Peyer's patch (tissue), 4 donors: Measurements from ENCODE around the gene SGMS1. TPM values are rescaled to one million over a fixed set of nuclear protein-coding genes. Genes with fewer than 3 reads are reported as not detected.

Experiments
- DNase-seq, 3 donors: peaks; one replicate each; pipeline ENCODE4 v3.0.0-alpha.2; 2017 to 2019
- H3K27ac ChIP-seq, 4 donors: fragments of 200-600 bp; sonication (generic); one replicate each; pipeline ENCODE4 v1.5.1; 2016 to 2019
- H3K27me3 ChIP-seq, 2 donors: fragments of 200-600 bp; sonication (generic); one replicate each; pipeline ENCODE4 v1.5.1; 2019
- H3K36me3 ChIP-seq, 3 donors: fragments of 200-600 bp; sonication (generic); one replicate each; pipeline ENCODE4 v1.5.1; 2016 to 2019
- H3K4me1 ChIP-seq, 4 donors: fragments of 200-600 bp; sonication (generic); one replicate each; pipeline ENCODE4 v1.5.1; 2016 to 2019
- H3K4me3 ChIP-seq, 4 donors: fragments of 200-600 bp; sonication (generic); 1 replicate in 3 of 4; 2 replicates in 1 of 4; pipeline ENCODE4 v1.5.1; 2016 to 2019; ENCODE audit warnings: mild to moderate bottlenecking in 1 of 4
- H3K9me3 ChIP-seq, 4 donors: fragments of 200-600 bp; sonication (generic); one replicate each; pipeline ENCODE4 v1.5.1; 2016 to 2019; ENCODE audit warnings: mild to moderate bottlenecking in 1 of 4
- CTCF ChIP-seq, 6 experiments: fragments of 450-650 bp in 4 of 6; fragments of 200-600 bp in 2 of 6; sonication (generic) in 1 of 6; IDR thresholded peaks; one replicate each; pipeline ENCODE4 v1.5.1; 2017 to 2019; ENCODE audit warnings: antibody characterized with exemption in 6 of 6, mild to moderate bottlenecking in 3 of 6, moderate library complexity in 1 of 6
- POLR2A ChIP-seq, 2 donors: fragments of 450-650 bp; IDR thresholded peaks; one replicate each; pipeline ENCODE4 v1.5.1; 2017; ENCODE audit warnings: antibody characterized with exemption in 2 of 2, mild to moderate bottlenecking in 2 of 2, moderate library complexity in 2 of 2
- total RNA-seq, 4 donors: library from RNA; depleted of rRNA; stranded (reverse); fragments of >200 nt; gene quantifications; one replicate each; pipeline ENCODE4 v1.1.0, GENCODE V29; 2016

Gene SGMS1
- total RNA-seq, 4 donors from 2014 or later: 73.4 to 117 (median 88.4) TPM

- H3K36me3 ChIP-seq: no peaks in the 10 kb centered on the region
- H3K9me3 ChIP-seq: no peaks in the 10 kb centered on the region
- DNase-seq: no peak
- TF ChIP-seq CTCF (IDR thresholded peaks at IDR 0.05) (no peak), POLR2A (IDR thresholded peaks at IDR 0.05) (no peak)
- H3K4me3 ChIP-seq: no peak overlapping the region
- H3K27me3 ChIP-seq: no peaks in the 10 kb centered on the region
- no peaks in the 10 kb centered on the region for H3K4me1 ChIP-seq
- no peak overlapping the region for H3K27ac ChIP-seq
Observed at GRCh38 chr10:50596897-50597296, 26.9 kb downstream of the SGMS1 start.

- Histone ChIP-seq H3K36me3 (no peaks in the 10 kb centered on the region), H3K27ac (no peak overlapping the region), H3K9me3 (no peaks in the 10 kb centered on the region), H3K27me3 (no peaks in the 10 kb centered on the region), H3K4me3 (no peak overlapping the region), H3K4me1 (no peaks in the 10 kb centered on the region)
- DNase-seq: no peak
- TF ChIP-seq CTCF (IDR thresholded peaks at IDR 0.05) (no peak), POLR2A (IDR thresholded peaks at IDR 0.05) (no peak)
Observed at GRCh38 chr10:50596456-50596855, 27.3 kb downstream of the SGMS1 start.

GRCh38 chr10:50595785-50596184 lies 28.0 kb downstream of the SGMS1 start:
- Histone ChIP-seq H3K36me3 (no peaks in the 10 kb centered on the region), H3K9me3 (no peaks in the 10 kb centered on the region), H3K27ac (no peak overlapping the region), H3K4me1 (no peaks in the 10 kb centered on the region), H3K27me3 (no peaks in the 10 kb centered on the region), H3K4me3 (no peak overlapping the region)
- TF ChIP-seq POLR2A (IDR thresholded peaks at IDR 0.05): no peak
- no peak for TF ChIP-seq CTCF (IDR thresholded peaks at IDR 0.05)
- DNase-seq: no peak

- Histone ChIP-seq H3K36me3 (peaks cover 0 to 4% (median 0%) of the 10 kb centered on the region in 3 donors), H3K27ac (no peak overlapping the region)
- TF ChIP-seq POLR2A (IDR thresholded peaks at IDR 0.05): no peak
- no peak for TF ChIP-seq CTCF (IDR thresholded peaks at IDR 0.05)
Observed at GRCh38 chr10:50593523-50594376, 30.0 kb downstream of the SGMS1 start.

GRCh38 chr10:50592961-50593418 lies 30.8 kb downstream of the SGMS1 start:
- Histone ChIP-seq H3K27ac (no peak overlapping the region), H3K9me3 (no peaks in the 10 kb centered on the region), H3K4me1 (no peaks in the 10 kb centered on the region), H3K27me3 (no peaks in the 10 kb centered on the region), H3K36me3 (peaks cover 0 to 5% (median 0%) of the 10 kb centered on the region in 3 donors), H3K4me3 (no peak overlapping the region)
- TF ChIP-seq POLR2A (IDR thresholded peaks at IDR 0.05) (no peak), CTCF (IDR thresholded peaks at IDR 0.05) (no peak)
- DNase-seq: no peak

More at GRCh38 chr10:50593523-50594376, 30.0 kb downstream of the SGMS1 start:
- DNase-seq: no peak
- no peaks in the 10 kb centered on the region for H3K27me3 ChIP-seq
- H3K4me3 ChIP-seq: no peak overlapping the region
- no peaks in the 10 kb centered on the region for H3K4me1 ChIP-seq
- no peaks in the 10 kb centered on the region for H3K9me3 ChIP-seq
